NCI-H2227 (cell line): ENCODE data around the gene CD74.
A peak's percentile ranks its signal among the peaks of the same experiment; 100 is the strongest.
"Not testable (repeated sequence)": the region's sequence is repeated elsewhere in the genome, so short reads cannot be mapped to it uniquely, and the experiment has no call there.

ENCODE experiments used
- DNase-seq: peaks from one replicate; lab custom pipeline; 2025; ENCODE audit not compliant: unreplicated experiment; lab: John Stamatoyannopoulos, UW

The CD74 gene

GRCh38 chr5:150441813-150442698 lies 29.3 kb upstream of the CD74 start:
- DNase-seq = no peak

GRCh38 chr5:150440948-150441812 lies 28.5 kb upstream of the CD74 start:
- no peak for DNase-seq

- peak; percentile 20 for DNase-seq
Measured at GRCh38 chr5:150438873-150439546, 26.3 kb upstream of the CD74 start.

- peak; percentile 85 for DNase-seq
Measured at GRCh38 chr5:150436141-150436680, 23.5 kb upstream of the CD74 start.

GRCh38 chr5:150434464-150434863 lies 21.8 kb upstream of the CD74 start:
- no peak for DNase-seq

- DNase-seq = no peak
Measured at GRCh38 chr5:150431574-150431973, 18.9 kb upstream of the CD74 start.

- no peak for DNase-seq
Measured at GRCh38 chr5:150431048-150431447, 18.3 kb upstream of the CD74 start.

- no peak for DNase-seq
Measured at GRCh38 chr5:150429410-150429873, 16.7 kb upstream of the CD74 start.

- DNase-seq = no peak
Measured at GRCh38 chr5:150428978-150429377, 16.3 kb upstream of the CD74 start.

GRCh38 chr5:150428106-150428876 lies 15.6 kb upstream of the CD74 start:
- DNase-seq = no peak

GRCh38 chr5:150426165-150426564 lies 13.5 kb upstream of the CD74 start:
- not testable (repeated sequence) for DNase-seq

GRCh38 chr5:150422758-150423157 lies 10.0 kb upstream of the CD74 start:
- DNase-seq = no peak

GRCh38 chr5:150422075-150422474 lies 9.4 kb upstream of the CD74 start:
- DNase-seq = no peak

- DNase-seq = no peak
Measured at GRCh38 chr5:150419630-150420270, 7.0 kb upstream of the CD74 start.

GRCh38 chr5:150413902-150414790 lies 1.4 kb upstream of the CD74 start:
- DNase-seq = not testable (repeated sequence)

- no peak for DNase-seq
Measured at GRCh38 chr5:150413176-150413901, 629 bp upstream of the CD74 start.

GRCh38 chr5:150411245-150411979 lies 1.3 kb downstream of the CD74 start:
- peak; percentile 12 for DNase-seq
